Ascending aorta (tissue), 2 donors: Measurements from ENCODE around the gene GAGE12E. TPM values are rescaled to one million over a fixed set of nuclear protein-coding genes. Genes with fewer than 3 reads are reported as not detected.
"Not testable (repeated sequence)": the region's sequence is repeated elsewhere in the genome, so short reads cannot be mapped to it uniquely, and the experiment has no call there.

ENCODE experiments used
- DNase-seq, 2 donors: peaks; one replicate each; pipeline ENCODE4 v3.0.0-alpha.2; 2019; ENCODE audit warnings: low spot score in 2 of 2
- H3K27ac ChIP-seq, 2 donors: fragments of 200-600 bp; sonication (generic); one replicate each; pipeline ENCODE4 v1.5.1; 2016 to 2017; ENCODE audit warnings: mild to moderate bottlenecking in 1 of 2
- H3K27me3 ChIP-seq: fragments of 200-600 bp; sonication (generic); one replicate; pipeline ENCODE4 v1.5.1; 2017
- H3K36me3 ChIP-seq, 2 donors: fragments of 200-600 bp; sonication (generic); one replicate each; pipeline ENCODE4 v1.5.1; 2016
- H3K4me1 ChIP-seq, 2 donors: fragments of 200-600 bp; sonication (generic); one replicate each; pipeline ENCODE4 v1.5.1; 2016 to 2017; ENCODE audit warnings: mild to moderate bottlenecking in 1 of 2
- H3K4me3 ChIP-seq, 2 donors: fragments of 200-600 bp; sonication (generic); one replicate each; pipeline ENCODE4 v1.5.1; 2016 to 2017; ENCODE audit warnings: mild to moderate bottlenecking in 1 of 2
- H3K9me3 ChIP-seq, 2 donors: fragments of 200-600 bp; sonication (generic); one replicate each; pipeline ENCODE4 v1.5.1; 2016
- intact Hi-C: fragments of 100-400 bp; cut with DNase I; formaldehyde crosslinking; loops from one replicate; pipeline ENCODE4 v1.15.1; 2023
- total RNA-seq: library from RNA; depleted of rRNA; stranded (reverse); fragments of >200 nt; gene quantifications from one replicate; pipeline ENCODE4 v1.1.0, GENCODE V29; 2016

GAGE12E gene, protein sequence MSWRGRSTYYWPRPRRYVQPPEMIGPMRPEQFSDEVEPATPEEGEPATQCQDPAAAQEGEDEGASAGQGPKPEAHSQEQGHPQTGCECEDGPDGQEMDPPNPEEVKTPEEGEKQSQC
- total RNA-seq = not detected

DNA sequence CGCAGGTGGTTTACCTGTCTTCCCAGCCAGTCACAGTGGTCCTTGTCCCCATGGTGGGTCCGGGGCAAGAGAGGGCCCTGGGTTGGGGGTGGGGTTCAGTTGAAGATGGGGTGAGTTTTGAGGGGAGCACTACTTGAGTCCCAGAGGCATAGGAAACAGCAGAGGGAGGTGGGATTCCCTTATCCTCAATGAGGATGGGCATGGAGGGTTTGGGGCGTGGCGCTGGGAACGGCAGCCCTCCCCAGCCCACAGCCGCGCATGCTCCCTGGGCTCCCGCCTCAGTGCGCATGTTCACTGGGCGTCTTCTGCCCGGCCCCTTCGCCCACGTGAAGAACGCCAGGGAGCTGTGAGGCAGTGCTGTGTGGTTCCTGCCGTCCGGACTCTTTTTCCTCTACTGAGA, at the start of gene GAGE12E:
GAGE12E (plus strand) TSS at position 301 of the 400 bp plus-strand sequence. CDS start 1,155 bp downstream, outside the sequence.
- H3K9me3 ChIP-seq, H3K36me3 ChIP-seq, H3K27me3 ChIP-seq, H3K4me1 ChIP-seq, intact Hi-C loops, DNase-seq, H3K27ac ChIP-seq, H3K4me3 ChIP-seq: not testable (repeated sequence)

DNA sequence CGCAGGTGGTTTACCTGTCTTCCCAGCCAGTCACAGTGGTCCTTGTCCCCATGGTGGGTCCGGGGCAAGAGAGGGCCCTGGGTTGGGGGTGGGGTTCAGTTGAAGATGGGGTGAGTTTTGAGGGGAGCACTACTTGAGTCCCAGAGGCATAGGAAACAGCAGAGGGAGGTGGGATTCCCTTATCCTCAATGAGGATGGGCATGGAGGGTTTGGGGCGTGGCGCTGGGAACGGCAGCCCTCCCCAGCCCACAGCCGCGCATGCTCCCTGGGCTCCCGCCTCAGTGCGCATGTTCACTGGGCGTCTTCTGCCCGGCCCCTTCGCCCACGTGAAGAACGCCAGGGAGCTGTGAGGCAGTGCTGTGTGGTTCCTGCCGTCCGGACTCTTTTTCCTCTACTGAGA, 19.2 kb upstream of the GAGE12E start, which contains the start of gene GAGE12C:
GAGE12C (plus strand) TSS at position 301 of the 400 bp plus-strand sequence. CDS start 1,155 bp downstream, outside the sequence.
- H3K9me3 ChIP-seq, H3K4me1 ChIP-seq, intact Hi-C loops, H3K36me3 ChIP-seq, H3K4me3 ChIP-seq, DNase-seq, H3K27me3 ChIP-seq, H3K27ac ChIP-seq: not testable (repeated sequence)

DNA sequence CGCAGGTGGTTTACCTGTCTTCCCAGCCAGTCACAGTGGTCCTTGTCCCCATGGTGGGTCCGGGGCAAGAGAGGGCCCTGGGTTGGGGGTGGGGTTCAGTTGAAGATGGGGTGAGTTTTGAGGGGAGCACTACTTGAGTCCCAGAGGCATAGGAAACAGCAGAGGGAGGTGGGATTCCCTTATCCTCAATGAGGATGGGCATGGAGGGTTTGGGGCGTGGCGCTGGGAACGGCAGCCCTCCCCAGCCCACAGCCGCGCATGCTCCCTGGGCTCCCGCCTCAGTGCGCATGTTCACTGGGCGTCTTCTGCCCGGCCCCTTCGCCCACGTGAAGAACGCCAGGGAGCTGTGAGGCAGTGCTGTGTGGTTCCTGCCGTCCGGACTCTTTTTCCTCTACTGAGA, 9.7 kb upstream of the GAGE12E start, which contains the start of gene GAGE12D:
GAGE12D (plus strand) TSS at position 301 of the 400 bp plus-strand sequence. CDS start 1,155 bp downstream, outside the sequence.
- DNase-seq, H3K27me3 ChIP-seq, H3K27ac ChIP-seq, intact Hi-C loops, H3K36me3 ChIP-seq, H3K4me3 ChIP-seq, H3K4me1 ChIP-seq, H3K9me3 ChIP-seq: not testable (repeated sequence)

DNA sequence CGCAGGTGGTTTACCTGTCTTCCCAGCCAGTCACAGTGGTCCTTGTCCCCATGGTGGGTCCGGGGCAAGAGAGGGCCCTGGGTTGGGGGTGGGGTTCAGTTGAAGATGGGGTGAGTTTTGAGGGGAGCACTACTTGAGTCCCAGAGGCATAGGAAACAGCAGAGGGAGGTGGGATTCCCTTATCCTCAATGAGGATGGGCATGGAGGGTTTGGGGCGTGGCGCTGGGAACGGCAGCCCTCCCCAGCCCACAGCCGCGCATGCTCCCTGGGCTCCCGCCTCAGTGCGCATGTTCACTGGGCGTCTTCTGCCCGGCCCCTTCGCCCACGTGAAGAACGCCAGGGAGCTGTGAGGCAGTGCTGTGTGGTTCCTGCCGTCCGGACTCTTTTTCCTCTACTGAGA, 9.5 kb downstream of the GAGE12E start, which contains the start of gene GAGE12F:
GAGE12F (plus strand) TSS at position 301 of the 400 bp plus-strand sequence. CDS start 1,155 bp downstream, outside the sequence.
- H3K9me3 ChIP-seq, H3K27ac ChIP-seq, H3K4me1 ChIP-seq, H3K27me3 ChIP-seq, intact Hi-C loops, H3K4me3 ChIP-seq, DNase-seq, H3K36me3 ChIP-seq: not testable (repeated sequence)

DNA sequence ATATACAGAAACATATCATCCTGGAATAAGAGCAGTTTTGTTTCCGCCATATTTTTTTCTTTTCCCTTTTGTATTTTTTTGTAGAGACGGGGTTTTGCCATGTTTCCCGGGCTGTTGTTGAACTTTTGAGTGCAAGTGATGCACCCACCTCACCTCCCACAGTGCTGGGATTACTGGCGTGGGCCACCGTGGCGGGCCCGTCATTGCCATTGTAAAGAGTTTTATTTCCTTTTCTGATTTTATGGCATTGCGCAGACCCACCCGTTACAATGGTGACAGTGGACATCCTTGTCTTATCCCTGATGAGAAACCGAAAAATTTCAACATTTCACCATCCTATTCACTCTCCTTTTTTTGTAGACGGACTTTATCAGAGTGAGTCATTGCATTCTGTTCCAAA, 17.6 kb downstream of the GAGE12E start:
- H3K4me1 ChIP-seq, H3K27me3 ChIP-seq, H3K9me3 ChIP-seq, intact Hi-C loops, H3K27ac ChIP-seq, H3K36me3 ChIP-seq, H3K4me3 ChIP-seq, DNase-seq: not testable (repeated sequence)

DNA sequence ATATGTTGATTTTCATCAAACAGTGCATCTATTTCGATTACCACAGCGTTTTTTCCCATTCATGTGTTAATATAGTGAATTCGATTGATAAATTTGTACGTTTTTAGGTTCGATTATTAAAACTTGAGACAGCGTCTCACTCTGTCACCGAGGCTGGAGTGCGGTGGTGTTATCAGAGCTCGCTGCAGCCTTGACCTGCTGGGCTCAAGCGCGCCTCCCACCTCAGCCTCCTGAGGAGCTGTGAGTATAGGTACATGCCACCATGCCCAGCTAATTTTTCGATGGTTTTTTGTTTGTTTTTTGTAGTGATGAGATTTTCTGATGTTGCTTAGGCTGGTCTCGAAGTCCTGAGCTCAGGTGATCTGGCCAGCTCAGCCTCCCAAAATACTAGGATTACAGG, 18.1 kb downstream of the GAGE12E start:
- H3K4me3 ChIP-seq, DNase-seq, H3K27ac ChIP-seq, H3K9me3 ChIP-seq, H3K36me3 ChIP-seq, intact Hi-C loops, H3K27me3 ChIP-seq, H3K4me1 ChIP-seq: not testable (repeated sequence)

DNA sequence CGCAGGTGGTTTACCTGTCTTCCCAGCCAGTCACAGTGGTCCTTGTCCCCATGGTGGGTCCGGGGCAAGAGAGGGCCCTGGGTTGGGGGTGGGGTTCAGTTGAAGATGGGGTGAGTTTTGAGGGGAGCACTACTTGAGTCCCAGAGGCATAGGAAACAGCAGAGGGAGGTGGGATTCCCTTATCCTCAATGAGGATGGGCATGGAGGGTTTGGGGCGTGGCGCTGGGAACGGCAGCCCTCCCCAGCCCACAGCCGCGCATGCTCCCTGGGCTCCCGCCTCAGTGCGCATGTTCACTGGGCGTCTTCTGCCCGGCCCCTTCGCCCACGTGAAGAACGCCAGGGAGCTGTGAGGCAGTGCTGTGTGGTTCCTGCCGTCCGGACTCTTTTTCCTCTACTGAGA, 19.0 kb downstream of the GAGE12E start, which contains the start of gene GAGE12G:
GAGE12G (plus strand) TSS at position 301 of the 400 bp plus-strand sequence. CDS start 1,155 bp downstream, outside the sequence.
- intact Hi-C loops, H3K36me3 ChIP-seq, H3K4me1 ChIP-seq, H3K9me3 ChIP-seq, H3K4me3 ChIP-seq, DNase-seq, H3K27me3 ChIP-seq, H3K27ac ChIP-seq: not testable (repeated sequence)

DNA sequence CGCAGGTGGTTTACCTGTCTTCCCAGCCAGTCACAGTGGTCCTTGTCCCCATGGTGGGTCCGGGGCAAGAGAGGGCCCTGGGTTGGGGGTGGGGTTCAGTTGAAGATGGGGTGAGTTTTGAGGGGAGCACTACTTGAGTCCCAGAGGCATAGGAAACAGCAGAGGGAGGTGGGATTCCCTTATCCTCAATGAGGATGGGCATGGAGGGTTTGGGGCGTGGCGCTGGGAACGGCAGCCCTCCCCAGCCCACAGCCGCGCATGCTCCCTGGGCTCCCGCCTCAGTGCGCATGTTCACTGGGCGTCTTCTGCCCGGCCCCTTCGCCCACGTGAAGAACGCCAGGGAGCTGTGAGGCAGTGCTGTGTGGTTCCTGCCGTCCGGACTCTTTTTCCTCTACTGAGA, 28.6 kb downstream of the GAGE12E start, which contains the start of gene GAGE12H:
GAGE12H (plus strand) TSS at position 301 of the 400 bp plus-strand sequence. CDS start 1,155 bp downstream, outside the sequence.
- DNase-seq, H3K27me3 ChIP-seq, H3K27ac ChIP-seq, H3K4me3 ChIP-seq, H3K9me3 ChIP-seq, intact Hi-C loops, H3K4me1 ChIP-seq, H3K36me3 ChIP-seq: not testable (repeated sequence)

DNA sequence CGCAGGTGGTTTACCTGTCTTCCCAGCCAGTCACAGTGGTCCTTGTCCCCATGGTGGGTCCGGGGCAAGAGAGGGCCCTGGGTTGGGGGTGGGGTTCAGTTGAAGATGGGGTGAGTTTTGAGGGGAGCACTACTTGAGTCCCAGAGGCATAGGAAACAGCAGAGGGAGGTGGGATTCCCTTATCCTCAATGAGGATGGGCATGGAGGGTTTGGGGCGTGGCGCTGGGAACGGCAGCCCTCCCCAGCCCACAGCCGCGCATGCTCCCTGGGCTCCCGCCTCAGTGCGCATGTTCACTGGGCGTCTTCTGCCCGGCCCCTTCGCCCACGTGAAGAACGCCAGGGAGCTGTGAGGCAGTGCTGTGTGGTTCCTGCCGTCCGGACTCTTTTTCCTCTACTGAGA, 38.1 kb downstream of the GAGE12E start, which contains the start of gene GAGE2A:
GAGE2A (plus strand) TSS at position 301 of the 400 bp plus-strand sequence. CDS start 1,155 bp downstream, outside the sequence.
- H3K4me1 ChIP-seq, H3K27ac ChIP-seq, H3K9me3 ChIP-seq, H3K27me3 ChIP-seq, H3K4me3 ChIP-seq, intact Hi-C loops, DNase-seq, H3K36me3 ChIP-seq: not testable (repeated sequence)

DNA sequence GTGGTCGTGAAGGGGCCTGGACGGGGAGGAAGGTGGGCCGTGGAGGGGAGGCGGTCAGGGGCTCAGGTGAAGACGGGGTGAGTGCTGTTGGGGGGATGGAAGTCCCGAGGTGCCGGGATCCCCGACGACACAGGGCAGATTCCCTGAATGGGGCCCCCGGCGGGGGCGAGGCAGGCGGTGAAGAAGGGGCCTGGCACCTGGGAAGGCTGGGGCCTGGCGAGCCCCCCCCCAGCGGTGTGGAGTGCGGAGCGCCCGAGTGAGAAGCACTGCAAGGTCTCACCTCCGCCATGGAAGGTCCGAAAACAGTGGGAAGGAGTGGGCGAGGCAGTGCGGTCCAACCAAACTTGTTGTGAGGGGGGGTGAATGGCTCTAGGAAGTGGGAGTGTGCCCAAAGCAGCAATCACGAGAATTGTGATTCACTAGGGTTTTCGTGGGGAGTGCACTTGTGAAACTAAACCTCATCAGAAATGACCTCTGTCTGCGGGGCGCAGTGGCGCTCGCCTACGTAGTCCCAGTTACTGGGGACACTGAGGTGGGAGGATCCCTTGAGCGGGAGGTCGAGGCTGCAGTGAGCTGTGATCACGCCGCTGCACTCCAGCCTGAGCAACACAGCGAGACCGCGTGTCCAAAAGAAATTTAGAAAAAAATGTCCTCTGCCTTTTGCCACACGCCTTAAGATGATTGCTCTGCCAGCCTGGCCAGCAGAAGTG, 38.8 kb downstream of the GAGE12E start:
- H3K4me1 ChIP-seq, H3K27me3 ChIP-seq, intact Hi-C loops, H3K36me3 ChIP-seq, H3K9me3 ChIP-seq, H3K4me3 ChIP-seq, H3K27ac ChIP-seq: not testable (repeated sequence)
- peak in 1 of 2 donors; percentile 72 for DNase-seq

DNA sequence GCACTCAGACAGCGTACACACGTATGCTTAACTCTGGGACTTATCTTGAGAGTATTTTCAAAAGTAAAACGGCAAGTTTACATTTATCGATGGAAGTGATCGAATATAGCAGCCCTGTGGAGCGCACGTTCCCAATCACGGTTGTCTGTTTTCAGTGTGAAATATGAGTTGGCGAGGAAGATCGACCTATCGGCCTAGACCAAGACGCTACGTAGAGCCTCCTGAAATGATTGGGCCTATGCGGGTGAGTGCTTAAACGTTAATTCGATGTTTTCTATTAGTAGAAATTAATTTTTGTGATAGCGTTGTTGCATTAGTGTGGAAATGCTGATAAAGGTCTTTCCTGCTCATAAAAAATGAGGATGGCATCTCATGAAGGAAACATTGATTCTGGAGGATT, 39.4 kb downstream of the GAGE12E start:
- H3K4me1 ChIP-seq, H3K4me3 ChIP-seq, H3K27ac ChIP-seq, H3K36me3 ChIP-seq, intact Hi-C loops, H3K27me3 ChIP-seq, DNase-seq, H3K9me3 ChIP-seq: not testable (repeated sequence)

DNA sequence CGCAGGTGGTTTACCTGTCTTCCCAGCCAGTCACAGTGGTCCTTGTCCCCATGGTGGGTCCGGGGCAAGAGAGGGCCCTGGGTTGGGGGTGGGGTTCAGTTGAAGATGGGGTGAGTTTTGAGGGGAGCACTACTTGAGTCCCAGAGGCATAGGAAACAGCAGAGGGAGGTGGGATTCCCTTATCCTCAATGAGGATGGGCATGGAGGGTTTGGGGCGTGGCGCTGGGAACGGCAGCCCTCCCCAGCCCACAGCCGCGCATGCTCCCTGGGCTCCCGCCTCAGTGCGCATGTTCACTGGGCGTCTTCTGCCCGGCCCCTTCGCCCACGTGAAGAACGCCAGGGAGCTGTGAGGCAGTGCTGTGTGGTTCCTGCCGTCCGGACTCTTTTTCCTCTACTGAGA, 47.6 kb downstream of the GAGE12E start, which contains the start of gene GAGE1:
GAGE1 (plus strand) TSS at position 301 of the 400 bp plus-strand sequence. CDS start 1,155 bp downstream, outside the sequence.
- H3K9me3 ChIP-seq, H3K4me1 ChIP-seq, H3K36me3 ChIP-seq, DNase-seq, H3K4me3 ChIP-seq, intact Hi-C loops, H3K27me3 ChIP-seq, H3K27ac ChIP-seq: not testable (repeated sequence)
